ENCODE results near the gene EDRF1.

The EDRF1 gene

DNA sequence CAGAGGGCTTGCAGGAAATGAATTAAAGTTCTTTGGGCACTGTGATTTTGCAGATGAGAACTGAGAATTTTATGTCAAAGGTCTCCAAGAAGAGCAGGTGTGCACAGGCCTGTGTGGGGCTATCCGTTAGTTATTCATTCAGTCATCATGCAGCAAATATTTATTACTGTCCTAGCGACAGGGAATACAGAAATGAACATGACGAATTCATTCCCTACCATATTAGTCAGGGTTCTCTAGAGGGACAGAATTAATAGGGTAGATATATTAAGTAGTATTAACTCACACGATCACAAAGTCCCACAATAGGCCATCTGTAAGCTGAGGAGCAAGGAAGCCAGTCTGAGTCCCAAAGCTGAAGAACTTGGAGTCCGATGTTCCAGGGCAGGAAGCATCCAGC lies 59.0 kb downstream of the EDRF1 start (continued):
- TF ChIP-seq ZNF677 (tag by site-specific recombination; IDR thresholded peaks at IDR 0.05) (no peak), ZNF302 (tag by site-specific recombination; IDR thresholded peaks at IDR 0.05; ENCODE audit: low read depth) (no peak), ZNF341 (tag by site-specific recombination; IDR thresholded peaks at IDR 0.05; ENCODE audit: low read depth) (no peak), ZNF248 (tag by site-specific recombination; IDR thresholded peaks at IDR 0.05) (no peak)
- TF ChIP-seq, protein P1, sequence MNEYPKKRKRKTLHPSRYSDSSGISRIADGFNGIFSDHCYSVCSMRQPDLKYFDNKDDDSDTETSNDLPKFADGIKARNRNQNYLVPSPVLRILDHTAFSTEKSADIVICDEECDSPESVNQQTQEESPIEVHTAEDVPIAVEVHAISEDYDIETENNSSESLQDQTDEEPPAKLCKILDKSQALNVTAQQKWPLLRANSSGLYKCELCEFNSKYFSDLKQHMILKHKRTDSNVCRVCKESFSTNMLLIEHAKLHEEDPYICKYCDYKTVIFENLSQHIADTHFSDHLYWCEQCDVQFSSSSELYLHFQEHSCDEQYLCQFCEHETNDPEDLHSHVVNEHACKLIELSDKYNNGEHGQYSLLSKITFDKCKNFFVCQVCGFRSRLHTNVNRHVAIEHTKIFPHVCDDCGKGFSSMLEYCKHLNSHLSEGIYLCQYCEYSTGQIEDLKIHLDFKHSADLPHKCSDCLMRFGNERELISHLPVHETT (tag by site-specific recombination; IDR thresholded peaks at IDR 0.05), result no peak

DNA sequence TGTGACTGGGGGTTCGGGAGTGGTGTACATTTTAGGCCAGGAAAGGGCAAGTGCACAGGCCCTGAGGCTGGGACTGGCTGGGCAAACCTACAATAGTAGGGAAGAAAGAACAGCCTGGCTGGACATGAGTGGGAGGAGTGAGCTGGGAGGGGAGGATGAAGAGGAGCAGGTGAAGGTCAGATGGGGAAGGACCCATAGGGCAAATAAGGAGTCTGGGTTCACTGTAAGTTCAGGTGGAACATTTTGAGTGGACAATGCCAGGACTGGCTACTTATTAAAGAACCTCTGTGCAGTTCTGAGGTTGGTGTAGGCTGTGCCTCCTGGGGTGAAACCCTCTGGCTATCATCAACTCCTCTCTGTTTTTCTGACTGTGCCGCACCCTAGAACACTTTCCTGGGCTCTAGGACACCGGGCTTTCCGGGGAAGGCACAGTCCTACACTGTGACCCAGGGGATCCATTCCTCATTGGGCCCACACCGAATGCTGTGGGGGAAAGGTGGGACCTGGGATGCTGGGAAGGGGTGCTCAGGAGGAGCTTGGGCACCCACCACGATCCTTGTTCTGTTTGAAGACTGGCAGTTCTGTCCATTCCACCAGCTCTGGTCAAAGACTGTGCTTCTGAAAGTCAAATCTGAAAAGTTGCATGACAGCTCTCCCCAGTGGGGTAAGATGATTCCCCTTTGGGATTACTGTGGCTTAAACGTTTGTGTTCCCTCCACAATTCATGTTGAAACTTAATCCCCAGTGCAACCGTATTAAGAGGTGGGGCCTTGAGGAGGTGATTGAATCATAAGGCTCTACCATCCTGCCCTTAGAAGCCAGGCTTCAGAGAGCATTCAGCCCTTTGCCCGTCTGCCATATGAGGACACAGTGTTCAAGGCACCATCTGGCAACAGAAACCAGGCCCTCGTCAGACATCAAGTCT lies 60.2 kb downstream of the EDRF1 start:
- TF ChIP-seq, protein P2, sequence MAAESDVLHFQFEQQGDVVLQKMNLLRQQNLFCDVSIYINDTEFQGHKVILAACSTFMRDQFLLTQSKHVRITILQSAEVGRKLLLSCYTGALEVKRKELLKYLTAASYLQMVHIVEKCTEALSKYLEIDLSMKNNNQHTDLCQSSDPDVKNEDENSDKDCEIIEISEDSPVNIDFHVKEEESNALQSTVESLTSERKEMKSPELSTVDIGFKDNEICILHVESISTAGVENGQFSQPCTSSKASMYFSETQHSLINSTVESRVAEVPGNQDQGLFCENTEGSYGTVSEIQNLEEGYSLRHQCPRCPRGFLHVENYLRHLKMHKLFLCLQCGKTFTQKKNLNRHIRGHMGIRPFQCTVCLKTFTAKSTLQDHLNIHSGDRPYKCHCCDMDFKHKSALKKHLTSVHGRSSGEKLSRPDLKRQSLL (tag by site-specific recombination; IDR thresholded peaks at IDR 0.05), result 0 out of 2 replicates have a peak, but pooled peaks have one; percentile 18
- 0 out of 2 replicates have a peak, but pooled peaks have one; percentile 43 for TF ChIP-seq MZF1 (tag by site-specific recombination; IDR thresholded peaks at IDR 0.05; ENCODE audit: borderline replicate concordance)
- TF ChIP-seq, protein P3, sequence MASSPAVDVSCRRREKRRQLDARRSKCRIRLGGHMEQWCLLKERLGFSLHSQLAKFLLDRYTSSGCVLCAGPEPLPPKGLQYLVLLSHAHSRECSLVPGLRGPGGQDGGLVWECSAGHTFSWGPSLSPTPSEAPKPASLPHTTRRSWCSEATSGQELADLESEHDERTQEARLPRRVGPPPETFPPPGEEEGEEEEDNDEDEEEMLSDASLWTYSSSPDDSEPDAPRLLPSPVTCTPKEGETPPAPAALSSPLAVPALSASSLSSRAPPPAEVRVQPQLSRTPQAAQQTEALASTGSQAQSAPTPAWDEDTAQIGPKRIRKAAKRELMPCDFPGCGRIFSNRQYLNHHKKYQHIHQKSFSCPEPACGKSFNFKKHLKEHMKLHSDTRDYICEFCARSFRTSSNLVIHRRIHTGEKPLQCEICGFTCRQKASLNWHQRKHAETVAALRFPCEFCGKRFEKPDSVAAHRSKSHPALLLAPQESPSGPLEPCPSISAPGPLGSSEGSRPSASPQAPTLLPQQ (tag by site-specific recombination; IDR thresholded peaks at IDR 0.05), result peak; percentile 70
- no peak for TF ChIP-seq KLF1 (tag by site-specific recombination; IDR thresholded peaks at IDR 0.05)
- TF ChIP-seq GLIS1 (tag by site-specific recombination; IDR thresholded peaks at IDR 0.05), result no peak
- no peak for TF ChIP-seq ZNF521 (tag by site-specific recombination; IDR thresholded peaks at IDR 0.05)
- H3K4me1 ChIP-seq (ENCODE audit: control insufficient read depth, insufficient read depth, low read length), result no peaks in the 10 kb centered on the region
- H3K36me3 ChIP-seq (ENCODE audit: control insufficient read depth in 2 of 2, insufficient read depth in 1 of 2, low read length in 2 of 2), result no peaks in the 10 kb centered on the region
- no peak overlapping the region for H3K4me3 ChIP-seq (ENCODE audit: low read depth, low read length)
- no peak overlapping the region for H3K27ac ChIP-seq (ENCODE audit: extremely low read depth, low read depth, low read length)
- CTCF ChIA-PET, result interaction anchor here (0.6 kb wide), 1 partner anchor 16 kb away, joined by 3 read pairs; no protein-coding TSS in a partner anchor
- H3K9me3 ChIP-seq (ENCODE audit: control insufficient read depth, insufficient read depth, low read depth, low read length), result no peaks in the 10 kb centered on the region
- POLR2A ChIA-PET, result no interaction called here

DNA sequence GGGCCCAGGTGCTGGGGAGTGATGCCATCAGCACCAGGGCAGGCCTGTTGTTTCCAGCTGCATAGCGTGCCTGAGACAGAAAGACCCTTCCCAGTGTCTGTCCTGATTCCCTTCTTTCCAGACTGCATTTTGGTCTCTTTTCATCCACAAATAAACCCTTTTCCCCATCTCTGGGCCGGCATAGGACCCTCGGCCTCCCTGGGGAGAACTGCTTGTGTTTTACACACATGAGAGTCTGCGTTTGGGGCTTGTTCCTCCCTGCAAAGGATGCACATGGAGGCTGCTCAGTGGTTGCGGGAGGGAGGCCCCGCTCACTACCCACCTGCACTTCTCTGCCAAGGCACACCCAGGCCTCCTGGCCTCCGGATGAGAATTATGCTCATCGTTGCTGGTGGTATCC lies 61.9 kb downstream of the EDRF1 start:
- no peaks in the 10 kb centered on the region for H3K9me3 ChIP-seq (ENCODE audit: control insufficient read depth, insufficient read depth, low read depth, low read length)
- no peaks in the 10 kb centered on the region for H3K36me3 ChIP-seq (ENCODE audit: control insufficient read depth in 2 of 2, insufficient read depth in 1 of 2, low read length in 2 of 2)
- H3K4me3 ChIP-seq (ENCODE audit: low read depth, low read length), result no peak overlapping the region
- ChIA-PET CTCF (no interaction called here), POLR2A (interaction anchor here (0.7 kb wide), 1 partner anchor 16 kb away, joined by 4 read pairs; no protein-coding TSS in a partner anchor)
- no peaks in the 10 kb centered on the region for H3K4me1 ChIP-seq (ENCODE audit: control insufficient read depth, insufficient read depth, low read length)
- H3K27ac ChIP-seq (ENCODE audit: extremely low read depth, low read depth, low read length), result no peak overlapping the region
- TF ChIP-seq ZNF837 (tag by site-specific recombination; IDR thresholded peaks at IDR 0.05) (no peak), GLI2 (tag by site-specific recombination; IDR thresholded peaks at IDR 0.05; ENCODE audit: borderline replicate concordance, low read depth) (no peak), ZNF146 (tag by site-specific recombination; IDR thresholded peaks at IDR 0.05) (no peak), ZNF19 (tag by site-specific recombination; IDR thresholded peaks at IDR 0.05; ENCODE audit: low read depth) (no peak), ZNF791 (tag by site-specific recombination; IDR thresholded peaks at IDR 0.05) (no peak), ZNF670 (tag by site-specific recombination; IDR thresholded peaks at IDR 0.05; ENCODE audit: low read depth) (no peak), SP7 (tag by site-specific recombination; IDR thresholded peaks at IDR 0.05) (no peak), ZXDB (tag by site-specific recombination; IDR thresholded peaks at IDR 0.05) (no peak), HOXA7 (CRISPR knock-in tag; IDR thresholded peaks at IDR 0.05; ENCODE audit: borderline replicate concordance) (no peak), ZNF843 (tag by site-specific recombination; IDR thresholded peaks at IDR 0.05) (no peak), ZFP69B (tag by site-specific recombination; IDR thresholded peaks at IDR 0.05) (no peak), KLF16 (tag by site-specific recombination; IDR thresholded peaks at IDR 0.05) (no peak), SCRT1 (tag by site-specific recombination; IDR thresholded peaks at IDR 0.05; ENCODE audit: borderline replicate concordance) (no peak), ZNF610 (tag by site-specific recombination; IDR thresholded peaks at IDR 0.05; ENCODE audit: borderline replicate concordance) (no peak)
- TF ChIP-seq, protein P4, sequence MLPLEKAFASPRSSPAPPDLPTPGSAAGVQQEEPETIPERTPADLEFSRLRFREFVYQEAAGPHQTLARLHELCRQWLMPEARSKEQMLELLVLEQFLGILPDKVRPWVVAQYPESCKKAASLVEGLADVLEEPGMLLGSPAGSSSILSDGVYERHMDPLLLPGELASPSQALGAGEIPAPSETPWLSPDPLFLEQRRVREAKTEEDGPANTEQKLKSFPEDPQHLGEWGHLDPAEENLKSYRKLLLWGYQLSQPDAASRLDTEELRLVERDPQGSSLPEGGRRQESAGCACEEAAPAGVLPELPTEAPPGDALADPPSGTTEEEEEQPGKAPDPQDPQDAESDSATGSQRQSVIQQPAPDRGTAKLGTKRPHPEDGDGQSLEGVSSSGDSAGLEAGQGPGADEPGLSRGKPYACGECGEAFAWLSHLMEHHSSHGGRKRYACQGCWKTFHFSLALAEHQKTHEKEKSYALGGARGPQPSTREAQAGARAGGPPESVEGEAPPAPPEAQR (tag by site-specific recombination; IDR thresholded peaks at IDR 0.05), result no peak
- TF ChIP-seq, protein P5, sequence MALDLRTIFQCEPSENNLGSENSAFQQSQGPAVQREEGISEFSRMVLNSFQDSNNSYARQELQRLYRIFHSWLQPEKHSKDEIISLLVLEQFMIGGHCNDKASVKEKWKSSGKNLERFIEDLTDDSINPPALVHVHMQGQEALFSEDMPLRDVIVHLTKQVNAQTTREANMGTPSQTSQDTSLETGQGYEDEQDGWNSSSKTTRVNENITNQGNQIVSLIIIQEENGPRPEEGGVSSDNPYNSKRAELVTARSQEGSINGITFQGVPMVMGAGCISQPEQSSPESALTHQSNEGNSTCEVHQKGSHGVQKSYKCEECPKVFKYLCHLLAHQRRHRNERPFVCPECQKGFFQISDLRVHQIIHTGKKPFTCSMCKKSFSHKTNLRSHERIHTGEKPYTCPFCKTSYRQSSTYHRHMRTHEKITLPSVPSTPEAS (tag by site-specific recombination; IDR thresholded peaks at IDR 0.05), result no peak

All from HEK293 (cell line).